PFSK-1 (cell line): ENCODE measurements around the gene BAG5.

Experiments used
- POLR2AphosphoS5 ChIP-seq: IDR thresholded peaks from 2 replicates; pipeline ENCODE4 v1.6.1; 2012; ENCODE audit warnings: low read depth, mild to moderate bottlenecking, control low read depth, low read length, moderate library complexity
- REST ChIP-seq, 2 experiments: IDR thresholded peaks; 2 replicates each; pipeline versions ENCODE4 v1.6.1 to v1.8.0; 2011 to 2012; ENCODE audit warnings: low read depth in 2 of 2, low read length in 2 of 2, control low read depth in 1 of 2, inconsistent platforms in 1 of 2, mild to moderate bottlenecking in 1 of 2, moderate library complexity in 1 of 2; ENCODE audit not compliant: insufficient read depth in 1 of 2
- SIN3A ChIP-seq: IDR thresholded peaks from 2 replicates; pipeline ENCODE4 v1.6.1; 2012; ENCODE audit warnings: mild to moderate bottlenecking, low read length, moderate library complexity, borderline replicate concordance; ENCODE audit not compliant: insufficient read depth
- TAF1 ChIP-seq: IDR thresholded peaks from 2 replicates; pipeline ENCODE4 v1.6.1; 2012; ENCODE audit warnings: low read length, control low read depth, borderline replicate concordance; ENCODE audit not compliant: insufficient read depth

DNA sequence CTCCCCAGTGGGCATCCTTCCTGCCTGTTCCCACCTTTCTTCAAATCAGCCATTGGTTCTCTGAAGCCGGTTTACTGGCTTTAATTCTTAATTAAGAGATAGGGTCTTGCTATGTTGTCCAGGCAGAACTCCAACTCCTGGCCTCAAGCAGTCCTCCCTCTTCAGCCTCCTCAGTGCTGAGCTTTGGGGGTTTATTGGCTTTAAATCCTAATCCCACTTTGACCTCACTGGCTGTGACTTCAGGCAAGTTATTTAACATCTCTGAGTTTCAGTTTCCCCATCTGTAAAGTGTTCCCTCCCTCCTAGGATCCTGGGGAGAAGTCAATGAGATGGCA lies 35.6 kb downstream of the BAG5 start:
- TF ChIP-seq POLR2AphosphoS5 (no peak), SIN3A (no peak), TAF1 (no peak), REST (IDR thresholded peaks at IDR 0.05; ENCODE audit: insufficient read depth in 1 of 2, low read depth in 2 of 2, low read length in 2 of 2) (no peak)
